ENCODE measurements around the gene RIOK1. TPM values are rescaled to one million over a fixed set of nuclear protein-coding genes. Genes with fewer than 3 reads are reported as not detected.

Gene RIOK1
- total RNA-seq, 4 donors from 2014 or later = 5.5 to 19.0 (median 10.1) TPM

DNA sequence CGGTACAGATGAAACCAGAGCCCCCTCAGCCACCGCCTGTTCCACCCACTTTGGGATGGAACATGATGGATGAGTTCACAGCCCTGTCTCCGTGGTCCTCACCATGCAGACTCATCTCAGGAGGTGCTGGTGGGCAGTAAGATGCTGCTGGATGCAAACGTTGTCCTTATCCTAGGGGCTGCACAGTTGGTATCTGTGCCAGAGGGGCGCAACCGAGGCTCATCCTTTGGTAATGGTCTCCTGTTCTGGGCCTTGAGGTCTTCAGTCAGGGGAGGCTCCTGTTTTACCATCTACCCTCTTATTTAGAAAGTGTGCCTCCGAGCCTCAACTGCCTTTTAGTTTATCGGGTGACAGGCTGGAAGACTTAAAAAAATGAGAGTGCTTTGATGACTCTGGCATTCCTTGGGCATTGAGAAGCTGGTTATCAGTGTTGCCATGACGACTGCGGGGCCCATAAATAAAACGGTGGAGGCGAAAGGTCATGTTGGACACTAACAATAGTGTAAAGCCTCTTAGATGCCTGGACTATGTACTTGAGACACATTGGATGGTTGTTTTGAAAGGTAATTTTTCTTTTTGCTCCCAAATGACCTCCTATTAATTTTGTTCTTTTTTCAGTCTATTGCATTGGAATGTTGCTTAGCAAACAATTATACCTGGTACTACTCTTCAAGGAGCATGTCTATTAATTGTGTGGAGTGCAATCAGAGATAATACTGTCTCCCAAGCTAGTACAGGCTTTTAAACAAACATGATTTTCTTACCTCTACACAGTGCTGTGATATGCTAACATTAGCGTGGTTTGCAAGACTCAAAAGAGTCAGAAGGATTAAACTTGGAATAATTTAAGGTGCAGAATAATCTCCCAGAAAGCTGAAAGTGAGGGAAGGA is 77.6 kb downstream of the RIOK1 start:
- Histone ChIP-seq H3K27ac (no peak overlapping the region), H3K4me3 (no peak overlapping the region), H3K9me3 (no peaks in the 10 kb centered on the region), H3K27me3 (no peaks in the 10 kb centered on the region), H3K36me3 (no peaks in the 10 kb centered on the region), H3K4me1 (peaks cover 0 to 21% (median 0%) of the 10 kb centered on the region in 4 donors)
- DNase-seq = peak in 2 of 3 donors; percentile 69 to 83
- TF ChIP-seq POLR2A (IDR thresholded peaks at IDR 0.05) = no peak
- no peak for TF ChIP-seq CTCF (IDR thresholded peaks at IDR 0.05)

Other genes with a start within 250 kb of the RIOK1 start
- gene SSR1, start 76.6 kb upstream of the RIOK1 start, total RNA-seq = 10 to 100 TPM; 26.6 to 65.7 (median 36.8) TPM
- gene CAGE1, start 66 bp upstream of the RIOK1 start, total RNA-seq = not detected
- 100 to 1,000 TPM in 3 of 4 donors, 10 to 100 TPM in 1; 56.9 to 243 (median 187) TPM for gene DSP, start 151.9 kb downstream of the RIOK1 start, total RNA-seq
- 10 to 100 TPM; 11.5 to 27.2 (median 16.5) TPM for gene SNRNP48, start 200.4 kb downstream of the RIOK1 start, total RNA-seq